Iris pigment epithelial cell (primary cell): ENCODE results near the gene MAPK7.
A peak's percentile ranks its signal among the peaks of the same experiment; 100 is the strongest.

ENCODE experiments used
- DNase-seq: peaks from one replicate; pipeline ENCODE4 v3.0.0-alpha.2; 2011; ENCODE audit warnings: low read depth

Gene MAPK7

DNA sequence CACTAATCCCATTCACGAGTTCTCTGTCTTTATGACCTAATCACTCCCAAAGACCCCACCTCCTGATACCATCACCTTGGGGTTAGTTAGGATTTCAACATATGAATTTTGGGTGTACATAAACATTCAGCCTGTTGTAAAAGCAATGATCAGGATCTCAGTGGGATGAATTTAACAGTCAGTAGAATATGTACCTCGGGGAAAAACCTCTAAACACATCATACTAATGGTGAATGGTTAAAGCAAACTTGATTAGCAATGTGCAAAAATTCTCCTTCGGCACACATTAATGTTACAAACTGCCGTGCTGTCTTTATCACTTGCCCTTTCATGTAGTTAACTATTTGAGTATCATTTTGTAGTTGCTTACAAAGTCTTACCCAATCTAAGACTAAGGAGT lies 42.9 kb downstream of the MAPK7 start:
- no peak for DNase-seq

GRCh38 chr17:19421926-19422325 lies 43.6 kb downstream of the MAPK7 start:
- no peak for DNase-seq

DNA sequence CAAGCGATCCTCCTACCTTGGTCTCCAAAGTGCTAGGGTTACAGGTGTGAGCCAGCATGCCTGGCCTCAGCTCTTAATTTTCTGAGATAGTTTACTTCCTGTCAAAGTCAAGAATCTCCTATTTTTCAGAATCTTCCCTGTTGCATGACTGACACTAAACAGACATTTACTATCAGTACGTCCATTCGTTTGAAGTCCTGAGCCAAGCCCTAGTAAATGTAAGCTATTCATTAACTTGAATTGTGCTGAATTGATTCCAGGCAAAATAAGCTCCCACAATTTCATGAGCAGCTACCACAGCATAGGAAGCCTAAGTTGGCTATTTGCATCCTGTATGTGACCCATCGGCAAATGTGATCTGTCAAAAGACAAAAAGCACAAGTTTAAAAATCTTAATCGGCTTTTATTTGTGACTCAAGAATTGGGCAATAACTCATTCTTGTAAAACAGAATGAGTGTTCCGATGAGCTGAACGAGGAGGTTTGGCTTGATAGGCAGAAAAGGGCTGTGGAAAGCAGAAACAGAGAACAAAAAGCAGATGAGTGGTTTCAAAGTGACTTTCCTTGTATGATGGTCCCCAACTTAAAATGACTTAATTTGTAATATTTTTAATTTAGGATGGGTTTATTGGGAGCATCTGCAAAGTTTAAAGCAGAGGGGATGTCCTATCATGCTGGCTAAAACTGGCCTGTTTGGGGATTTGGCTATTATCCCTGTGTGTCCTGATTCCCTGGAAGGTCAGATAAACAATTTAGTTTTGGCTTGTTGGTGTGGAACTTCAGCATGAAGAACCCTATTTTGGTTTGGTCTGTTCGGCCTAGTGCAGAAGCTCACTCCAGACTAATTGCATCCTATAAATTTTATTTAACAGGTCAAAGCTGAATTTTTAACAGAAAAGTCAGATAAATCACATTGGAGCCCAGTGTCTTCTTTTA lies 46.9 kb downstream of the MAPK7 start:
- DNase-seq, result peak; percentile 49

DNA sequence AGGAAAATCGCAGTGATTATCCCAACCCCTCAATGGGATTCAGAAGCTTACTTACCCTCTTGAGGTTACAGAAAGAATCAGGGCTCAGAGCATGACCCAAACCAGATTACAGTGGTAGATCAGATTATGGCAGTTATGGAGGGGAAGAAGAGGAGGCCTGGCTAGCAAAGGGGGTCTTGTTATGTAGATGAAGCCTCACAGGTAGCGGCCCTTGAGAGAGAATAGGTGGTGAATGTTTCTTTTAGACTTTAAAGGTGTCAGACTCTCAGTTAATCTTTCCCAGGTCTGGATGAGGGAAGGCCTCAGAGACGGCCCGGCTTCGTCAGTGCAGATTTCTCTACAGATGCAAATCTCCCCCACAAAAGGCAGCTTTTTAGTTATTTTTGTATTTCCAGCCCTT lies 48.3 kb downstream of the MAPK7 start:
- DNase-seq, result no peak

- no peak for DNase-seq
These were observed 53.4 kb downstream of the MAPK7 start for GRCh38 chr17:19431691-19432090.
